Measurements from ENCODE around the gene CACNG4. TPM values are rescaled to one million over a fixed set of nuclear protein-coding genes. Genes with fewer than 3 reads are reported as not detected.

The CACNG4 gene
- total RNA-seq, 4 donors from 2014 or later, result 0.42 to 0.91 TPM; not detected in 2

GRCh38 chr17:66995944-66996343, 31.4 kb downstream of the CACNG4 start:
- WGBS, 2 donors, result 78 to 86% methylated on average over 7 of the region's 7 CpGs

GRCh38 chr17:66996926-66997325, 32.4 kb downstream of the CACNG4 start:
- no peak overlapping the region for H3K4me3 ChIP-seq (ENCODE audit: low read depth, poor library complexity, severe bottlenecking)
- intact Hi-C loops (cut with DNase I; ENCODE audit: low total_unique reads), result no loop called here
- no peak for DNase-seq (ENCODE audit: low spot score in 2 of 2)
- TF ChIP-seq CTCF (IDR thresholded peaks at IDR 0.05) (no peak), POLR2A (IDR thresholded peaks at IDR 0.05) (no peak)
- WGBS, 2 donors, result 93 to 94% methylated on average over 5 of the region's 5 CpGs

More at GRCh38 chr17:66995944-66996343, 31.4 kb downstream of the CACNG4 start:
- TF ChIP-seq POLR2A (IDR thresholded peaks at IDR 0.05), result no peak
- no peak for TF ChIP-seq CTCF (IDR thresholded peaks at IDR 0.05)
- no peak for DNase-seq (ENCODE audit: low spot score in 2 of 2)
- intact Hi-C loops (cut with DNase I; ENCODE audit: low total_unique reads), result no loop called here
- no peak overlapping the region for H3K4me3 ChIP-seq (ENCODE audit: low read depth, poor library complexity, severe bottlenecking)

- 89 to 100% methylated on average over 2 of the region's 2 CpGs for WGBS, 2 donors
- TF ChIP-seq POLR2A (IDR thresholded peaks at IDR 0.05) (no peak), CTCF (IDR thresholded peaks at IDR 0.05) (no peak)
- intact Hi-C loops (cut with DNase I; ENCODE audit: low total_unique reads), result no loop called here
- no peak overlapping the region for H3K4me3 ChIP-seq (ENCODE audit: low read depth, poor library complexity, severe bottlenecking)
- DNase-seq (ENCODE audit: low spot score in 2 of 2), result no peak
Observed at GRCh38 chr17:67003231-67003630, 38.7 kb downstream of the CACNG4 start.

- H3K4me3 ChIP-seq (ENCODE audit: low read depth, poor library complexity, severe bottlenecking), result no peak overlapping the region
- DNase-seq (ENCODE audit: low spot score in 2 of 2), result no peak
- WGBS, 2 donors, result 63 to 64% methylated on average over 11 of the region's 11 CpGs
- intact Hi-C loops (cut with DNase I; ENCODE audit: low total_unique reads), result no loop called here
- TF ChIP-seq POLR2A (IDR thresholded peaks at IDR 0.05) (no peak), CTCF (IDR thresholded peaks at IDR 0.05) (no peak)
Observed at GRCh38 chr17:67004181-67004580, 39.7 kb downstream of the CACNG4 start.

- intact Hi-C loops (cut with DNase I; ENCODE audit: low total_unique reads), result no loop called here
- no peak for DNase-seq (ENCODE audit: low spot score in 2 of 2)
- no peak for TF ChIP-seq CTCF (IDR thresholded peaks at IDR 0.05)
- TF ChIP-seq POLR2A (IDR thresholded peaks at IDR 0.05), result no peak
- WGBS, 2 donors, result 87 to 92% methylated on average over 6 of the region's 6 CpGs
- no peak overlapping the region for H3K4me3 ChIP-seq (ENCODE audit: low read depth, poor library complexity, severe bottlenecking)
Observed at GRCh38 chr17:67007266-67007665, 42.8 kb downstream of the CACNG4 start.

GRCh38 chr17:67008101-67008500, 43.6 kb downstream of the CACNG4 start:
- 76 to 79% methylated on average over 6 of the region's 6 CpGs for WGBS, 2 donors
- H3K4me3 ChIP-seq (ENCODE audit: low read depth, poor library complexity, severe bottlenecking), result no peak overlapping the region
- DNase-seq (ENCODE audit: low spot score in 2 of 2), result no peak
- intact Hi-C loops (cut with DNase I; ENCODE audit: low total_unique reads), result no loop called here
- no peak for TF ChIP-seq CTCF (IDR thresholded peaks at IDR 0.05)
